ENCODE results near the gene REL. TPM values are rescaled to one million over a fixed set of nuclear protein-coding genes. Genes with fewer than 3 reads are reported as not detected.

Gene REL
- total and polyA plus RNA-seq, 4 donors, result 3.4 to 37.0 (median 18.9) TPM

- DNase-seq (no peak), ATAC-seq (ENCODE audit: insufficient read depth, low FRiP score) (no peak)
- no peaks in the 10 kb centered on the region for H3K27me3 ChIP-seq (ENCODE audit: control insufficient read depth in 3 of 3, insufficient read depth in 3 of 3, low read length in 2 of 3)
- H3K9ac ChIP-seq (ENCODE audit: insufficient read depth in 1 of 2, low read length in 2 of 2), result no peak overlapping the region
- no peak for TF ChIP-seq CTCF (IDR thresholded peaks at IDR 0.05; ENCODE audit: control extremely low read depth, extremely low read depth)
- H3K36me3 ChIP-seq (ENCODE audit: control insufficient read depth in 4 of 4, insufficient read depth in 4 of 4, low read length in 4 of 4), result no peaks in the 10 kb centered on the region
- peaks cover 0 to 3% (median 0%) of the 10 kb centered on the region in 5 donors for H3K4me1 ChIP-seq (ENCODE audit: control insufficient read depth in 5 of 5, insufficient read depth in 5 of 5, low read length in 5 of 5)
- no peak overlapping the region for H3K4me3 ChIP-seq
- no peaks in the 10 kb centered on the region for H3K9me3 ChIP-seq (ENCODE audit: control insufficient read depth in 4 of 4, insufficient read depth in 3 of 4, low read length in 3 of 4)
- WGBS, 2 donors, result 55 to 79% methylated on average over 2 of the region's 2 CpGs
- H3K27ac ChIP-seq (ENCODE audit: low read depth in 1 of 2, low read length in 1 of 2), result no peak overlapping the region
These were observed 47.1 kb upstream of the REL start for GRCh38 chr2:60834270-60834717.

GRCh38 chr2:60836491-60836890 lies 44.9 kb upstream of the REL start:
- 75 to 77% methylated on average over 3 of the region's 3 CpGs for WGBS, 2 donors
- peaks cover 0 to 3% (median 0%) of the 10 kb centered on the region in 5 donors for H3K4me1 ChIP-seq (ENCODE audit: control insufficient read depth in 5 of 5, insufficient read depth in 5 of 5, low read length in 5 of 5)
- ATAC-seq (ENCODE audit: insufficient read depth, low FRiP score) (no peak), DNase-seq (no peak)
- no peak overlapping the region for H3K9ac ChIP-seq (ENCODE audit: insufficient read depth in 1 of 2, low read length in 2 of 2)
- H3K27me3 ChIP-seq (ENCODE audit: control insufficient read depth in 3 of 3, insufficient read depth in 3 of 3, low read length in 2 of 3), result no peaks in the 10 kb centered on the region
- no peak overlapping the region for H3K27ac ChIP-seq (ENCODE audit: low read depth in 1 of 2, low read length in 1 of 2)
- no peaks in the 10 kb centered on the region for H3K9me3 ChIP-seq (ENCODE audit: control insufficient read depth in 4 of 4, insufficient read depth in 3 of 4, low read length in 3 of 4)
- no peak for TF ChIP-seq CTCF (IDR thresholded peaks at IDR 0.05; ENCODE audit: control extremely low read depth, extremely low read depth)
- no peaks in the 10 kb centered on the region for H3K36me3 ChIP-seq (ENCODE audit: control insufficient read depth in 4 of 4, insufficient read depth in 4 of 4, low read length in 4 of 4)
- H3K4me3 ChIP-seq, result no peak overlapping the region

GRCh38 chr2:60837123-60837522 lies 44.3 kb upstream of the REL start:
- Histone ChIP-seq H3K36me3 (ENCODE audit: control insufficient read depth in 4 of 4, insufficient read depth in 4 of 4, low read length in 4 of 4) (no peaks in the 10 kb centered on the region), H3K4me1 (ENCODE audit: control insufficient read depth in 5 of 5, insufficient read depth in 5 of 5, low read length in 5 of 5) (peaks cover 0 to 3% (median 0%) of the 10 kb centered on the region in 5 donors), H3K9me3 (ENCODE audit: control insufficient read depth in 4 of 4, insufficient read depth in 3 of 4, low read length in 3 of 4) (no peaks in the 10 kb centered on the region), H3K27ac (ENCODE audit: low read depth in 1 of 2, low read length in 1 of 2) (no peak overlapping the region), H3K9ac (ENCODE audit: insufficient read depth in 1 of 2, low read length in 2 of 2) (no peak overlapping the region), H3K4me3 (no peak overlapping the region), H3K27me3 (ENCODE audit: control insufficient read depth in 3 of 3, insufficient read depth in 3 of 3, low read length in 2 of 3) (no peaks in the 10 kb centered on the region)
- DNase-seq (no peak), ATAC-seq (ENCODE audit: insufficient read depth, low FRiP score) (no peak)
- no peak for TF ChIP-seq CTCF (IDR thresholded peaks at IDR 0.05; ENCODE audit: control extremely low read depth, extremely low read depth)
- 23 to 63% methylated on average over 1 of the region's 1 CpG for WGBS, 2 donors

GRCh38 chr2:60838481-60838880 lies 42.9 kb upstream of the REL start:
- no peak for DNase-seq

More at GRCh38 chr2:60838481-60838880, 42.9 kb upstream of the REL start:
- 75 to 88% methylated on average over 3 of the region's 3 CpGs for WGBS, 2 donors
- Histone ChIP-seq H3K27me3 (ENCODE audit: control insufficient read depth in 3 of 3, insufficient read depth in 3 of 3, low read length in 2 of 3) (no peaks in the 10 kb centered on the region), H3K36me3 (ENCODE audit: control insufficient read depth in 4 of 4, insufficient read depth in 4 of 4, low read length in 4 of 4) (no peaks in the 10 kb centered on the region), H3K4me3 (no peak overlapping the region), H3K9me3 (ENCODE audit: control insufficient read depth in 4 of 4, insufficient read depth in 3 of 4, low read length in 3 of 4) (no peaks in the 10 kb centered on the region), H3K4me1 (ENCODE audit: control insufficient read depth in 5 of 5, insufficient read depth in 5 of 5, low read length in 5 of 5) (no peaks in the 10 kb centered on the region), H3K27ac (ENCODE audit: low read depth in 1 of 2, low read length in 1 of 2) (no peak overlapping the region), H3K9ac (ENCODE audit: insufficient read depth in 1 of 2, low read length in 2 of 2) (no peak overlapping the region)
- no peak for TF ChIP-seq CTCF (IDR thresholded peaks at IDR 0.05; ENCODE audit: control extremely low read depth, extremely low read depth)
- ATAC-seq (ENCODE audit: insufficient read depth, low FRiP score), result no peak
